Measurements from ENCODE around the gene KIR3DL1.
"Not testable (repeated sequence)": the region's sequence is repeated elsewhere in the genome, so short reads cannot be mapped to it uniquely, and the experiment has no call there.

DNA sequence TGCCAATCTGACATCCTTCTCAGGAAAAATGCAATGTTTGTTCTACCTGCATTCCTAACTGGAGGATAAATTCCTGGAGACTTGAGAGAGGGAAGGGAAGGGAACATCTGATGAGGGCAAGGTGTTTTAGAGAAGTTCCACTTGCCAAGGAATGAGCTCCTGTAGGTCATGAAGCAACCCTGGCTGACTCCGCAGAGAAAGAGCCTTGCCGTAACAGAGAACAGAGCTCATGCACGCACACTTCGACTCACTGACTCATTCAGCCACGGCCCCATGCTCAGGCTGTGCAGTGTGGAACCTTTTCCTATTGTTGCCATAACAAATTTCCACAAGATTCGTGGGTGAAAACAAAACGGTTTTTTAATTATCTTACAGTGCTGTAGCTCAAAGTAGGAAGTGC is 37.4 kb upstream of the KIR3DL1 start:
- TF ChIP-seq POLR2A (IDR thresholded peaks at IDR 0.05; ENCODE audit: low read length); GATA1 (IDR thresholded peaks at IDR 0.05; ENCODE audit: low read depth, low read length): not testable (repeated sequence)
